Embryonic facial prominence (tissue), 1 donor: ENCODE data around the gene MCL1.

ENCODE experiments used
- DNase-seq: peaks from one replicate; pipeline ENCODE4 v3.0.0-alpha.2; 2016; ENCODE audit errors: extremely low spot score

MCL1 gene

DNA sequence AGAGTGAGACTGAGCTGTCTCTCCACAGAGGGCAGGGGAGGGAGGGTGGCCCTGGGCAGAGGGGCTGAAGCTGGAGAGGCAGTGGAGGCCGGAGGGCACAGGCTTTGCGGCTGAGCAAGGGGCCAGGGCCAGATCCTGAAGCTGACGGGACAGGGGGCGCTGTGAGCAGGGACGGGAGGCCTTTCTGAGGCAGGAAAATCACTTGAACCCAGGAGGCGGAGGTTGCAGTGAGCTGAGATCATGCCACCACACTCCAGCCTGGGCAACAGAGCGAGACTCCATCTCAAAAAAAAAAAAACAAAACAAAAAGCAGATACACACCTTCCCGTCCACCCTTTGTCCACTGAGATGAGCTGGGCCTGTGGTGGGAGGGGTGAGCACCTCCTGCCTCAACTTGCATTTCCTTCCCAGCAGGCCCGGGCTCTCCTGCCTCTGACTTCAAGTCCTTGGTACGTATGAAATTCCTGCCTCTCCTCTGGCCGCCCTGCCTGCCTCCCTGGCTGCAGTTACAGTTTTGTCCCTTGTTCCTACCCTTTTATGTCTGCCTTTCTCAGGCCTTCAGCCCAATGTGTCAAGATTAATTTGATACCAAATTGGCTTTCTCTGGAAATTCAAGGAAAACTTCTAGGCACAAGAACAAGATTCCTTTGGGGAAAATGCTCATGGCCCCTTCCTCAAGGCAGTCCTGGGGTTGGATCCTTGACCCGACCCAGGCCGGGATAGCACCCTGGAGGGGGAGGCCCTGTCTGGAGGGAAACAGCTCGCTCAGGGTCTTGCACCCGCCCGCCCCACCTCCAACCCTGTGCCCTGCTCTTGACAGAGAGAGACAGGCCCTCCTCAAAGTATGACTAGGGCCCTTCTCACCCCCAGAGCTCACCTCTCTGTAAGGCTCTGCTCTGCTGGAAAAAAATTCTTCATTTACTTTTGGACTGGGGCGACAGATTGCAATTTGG lies 41.4 kb downstream of the MCL1 start:
- no peak for DNase-seq

DNA sequence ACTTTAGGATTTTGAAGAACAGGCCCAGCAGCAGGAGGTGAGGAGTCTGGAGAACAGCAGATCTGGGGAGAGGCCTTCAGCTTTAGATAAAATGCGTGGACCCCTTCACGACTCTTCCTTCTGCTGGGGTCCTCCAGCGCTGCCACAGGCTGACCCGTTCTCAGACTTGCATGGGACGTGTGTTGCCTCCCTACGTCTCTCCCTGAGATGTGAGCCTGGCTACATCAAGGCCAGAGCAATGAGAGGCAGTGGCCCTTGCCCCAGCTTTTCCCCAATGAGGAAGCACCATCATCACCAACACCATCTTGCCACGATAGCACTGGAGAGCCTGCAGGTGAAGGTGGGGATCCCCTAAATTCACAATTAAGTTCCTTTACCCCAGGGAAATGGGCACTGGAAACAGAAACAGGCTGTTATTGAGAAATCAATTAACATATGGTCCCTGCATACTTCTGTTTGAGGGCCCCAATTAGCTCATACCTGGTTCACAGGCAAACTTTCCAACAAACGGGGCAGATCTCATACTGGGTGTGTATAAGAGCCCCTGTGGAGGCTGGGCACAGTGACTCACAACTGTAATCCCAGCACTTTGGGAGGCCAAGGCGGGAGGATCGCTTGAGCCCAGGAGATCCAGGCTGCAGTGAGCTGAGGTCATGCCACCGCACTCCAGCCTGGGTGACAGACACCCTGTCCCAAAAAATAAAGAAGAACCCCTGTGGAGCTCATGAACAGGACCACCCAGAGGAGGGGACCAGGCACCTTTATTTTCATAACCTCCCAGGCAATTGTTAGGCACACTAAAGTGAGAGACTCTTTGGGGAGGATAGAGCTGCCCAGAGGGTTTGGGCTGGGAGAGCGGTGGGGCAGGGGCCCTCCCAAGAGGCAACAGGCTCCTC lies 42.3 kb downstream of the MCL1 start:
- no peak for DNase-seq

DNA sequence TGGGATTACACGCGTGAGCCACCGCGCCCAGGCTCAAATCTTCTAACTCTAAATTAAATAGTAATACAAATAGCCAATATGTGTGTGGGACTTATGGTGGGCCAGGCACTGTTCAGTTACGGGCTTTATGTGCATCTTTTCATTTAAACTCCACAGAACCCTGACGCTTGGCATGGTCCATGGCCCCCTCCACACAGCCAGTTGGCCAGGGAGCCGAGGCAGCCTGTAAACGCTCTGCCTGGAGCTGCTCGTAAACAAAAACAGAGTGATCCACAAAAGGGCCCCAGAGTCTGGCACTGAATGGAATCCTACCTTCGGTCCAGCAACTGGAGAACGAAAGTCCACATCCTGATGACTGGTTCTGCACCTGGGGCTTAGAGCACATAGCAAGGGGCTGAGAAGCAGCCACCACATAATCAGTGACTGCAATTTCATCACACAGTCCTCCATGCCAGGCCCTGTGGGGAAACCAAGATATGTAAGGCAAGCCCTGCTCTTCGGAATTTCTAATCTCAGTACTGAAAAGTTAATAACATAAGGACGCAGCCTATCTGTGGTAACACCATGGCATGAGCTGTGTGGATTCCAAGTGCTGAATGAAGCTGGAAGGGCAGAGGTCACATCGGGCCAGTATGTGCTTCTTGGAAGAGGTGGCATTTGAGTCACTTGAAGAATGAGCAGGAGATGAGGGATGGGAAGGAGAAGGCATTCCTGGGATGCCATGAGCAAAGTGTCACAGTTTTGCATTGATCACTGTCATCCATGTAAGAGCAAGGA lies 43.7 kb downstream of the MCL1 start:
- no peak for DNase-seq

DNA sequence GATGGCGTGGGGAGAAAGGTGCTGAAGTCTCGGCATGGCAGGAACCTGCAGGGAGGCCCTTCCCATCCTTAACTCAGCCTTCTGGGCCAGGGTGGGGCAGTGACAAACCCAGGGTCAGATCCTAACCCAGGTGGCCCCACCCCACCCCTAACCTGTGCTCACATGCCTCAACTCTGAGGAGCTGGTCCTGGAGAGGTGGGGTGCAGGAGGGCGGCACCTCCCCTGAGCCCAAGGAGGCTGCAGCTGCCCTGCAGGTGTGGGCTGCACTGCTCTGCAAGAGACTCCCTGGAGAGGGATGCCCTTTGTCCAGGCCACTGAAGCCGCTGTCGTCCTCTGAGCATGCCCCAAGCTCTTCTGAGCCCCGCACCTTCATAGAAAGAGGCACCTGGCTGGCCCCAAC lies 45.4 kb downstream of the MCL1 start:
- DNase-seq, result no peak

DNA sequence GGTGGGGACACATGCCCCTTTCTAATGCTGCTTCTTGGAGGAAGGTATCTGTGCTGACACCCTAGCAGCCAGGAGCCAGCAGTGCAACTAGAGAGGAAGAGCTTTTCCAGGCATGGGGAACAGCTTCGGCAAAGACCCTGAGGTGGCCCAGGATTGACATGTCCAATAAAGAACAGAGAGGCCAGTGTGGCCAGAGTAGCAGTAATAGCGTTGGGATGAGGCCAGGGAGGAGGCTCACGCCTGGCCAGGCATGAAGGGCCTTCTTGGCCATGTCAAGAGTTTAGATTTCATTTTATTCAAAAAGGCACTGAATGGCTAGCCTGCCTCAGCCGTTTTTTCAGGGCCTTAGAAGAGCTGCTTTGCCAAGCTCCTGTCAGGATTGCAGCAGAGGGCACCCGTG lies 46.5 kb downstream of the MCL1 start:
- DNase-seq, result no peak

DNA sequence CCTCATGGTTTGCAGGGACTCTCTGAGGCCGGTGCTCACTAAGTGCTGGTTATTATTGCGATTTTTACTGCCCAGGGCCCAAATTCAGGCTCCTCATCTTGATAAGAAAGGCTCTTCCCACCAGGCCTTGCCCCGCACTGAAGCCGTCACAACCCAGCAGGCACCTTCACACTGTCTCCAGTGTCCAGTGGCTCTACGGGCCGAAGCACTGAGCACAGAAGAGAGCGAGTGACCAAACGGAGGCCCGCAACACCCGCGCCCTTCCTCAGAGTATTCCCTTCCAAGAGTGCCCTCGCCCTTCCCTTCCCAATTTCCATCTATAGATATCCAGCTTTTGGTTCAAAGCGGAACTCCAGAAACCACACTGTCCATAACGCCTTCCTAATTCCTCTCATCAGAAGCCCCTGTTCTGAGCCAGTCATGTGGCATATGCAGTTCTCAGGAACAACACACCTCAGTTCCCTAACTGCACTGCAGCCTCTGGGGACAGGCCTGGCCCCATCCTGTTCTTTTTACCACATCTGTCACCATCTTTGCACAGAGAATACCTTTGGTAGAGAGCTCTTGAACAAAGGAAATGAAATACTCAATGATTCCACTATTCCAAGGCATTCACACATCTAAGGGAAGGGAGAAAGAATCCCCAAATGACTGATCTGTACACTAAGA lies 48.8 kb downstream of the MCL1 start:
- no peak for DNase-seq

DNA sequence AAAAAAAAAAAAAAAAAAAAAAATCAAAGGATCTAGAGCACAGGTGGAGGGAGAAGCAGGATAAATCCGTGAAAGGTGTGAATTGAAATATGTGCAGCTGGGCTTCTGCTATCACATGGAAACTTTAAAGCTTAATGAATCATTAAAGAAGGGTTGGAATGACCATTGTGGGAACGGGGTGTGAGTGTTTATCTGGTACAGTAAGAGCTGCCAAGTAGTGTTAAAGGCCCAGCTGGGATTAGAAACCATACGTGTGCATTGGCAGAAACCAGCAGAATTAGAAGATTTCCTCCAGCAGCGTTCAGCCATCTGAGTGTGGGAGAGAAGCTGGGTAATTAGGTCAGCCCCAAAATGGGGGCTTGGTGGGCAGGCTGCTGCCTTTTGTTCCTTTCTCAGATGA lies 50.4 kb downstream of the MCL1 start:
- DNase-seq, result no peak

DNA sequence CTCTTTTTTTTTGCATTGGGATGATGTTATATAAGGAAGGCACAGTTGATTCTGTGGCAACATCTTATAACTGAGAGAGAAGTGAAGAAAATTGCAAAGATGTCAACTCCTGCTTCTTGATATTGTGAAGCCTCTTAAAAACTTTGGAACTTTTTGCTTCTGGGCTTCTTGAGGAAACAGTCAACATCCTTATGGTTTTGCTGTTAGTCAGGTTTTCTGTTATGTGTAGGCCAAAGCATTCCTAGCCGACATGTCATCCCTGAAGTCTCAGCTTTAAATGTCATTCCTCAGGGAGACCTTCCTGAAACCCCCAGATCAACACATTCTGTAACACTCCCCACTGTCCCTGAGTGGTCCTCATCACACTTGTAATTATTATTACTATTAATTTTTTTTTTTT lies 51.2 kb downstream of the MCL1 start:
- DNase-seq, result no peak

DNA sequence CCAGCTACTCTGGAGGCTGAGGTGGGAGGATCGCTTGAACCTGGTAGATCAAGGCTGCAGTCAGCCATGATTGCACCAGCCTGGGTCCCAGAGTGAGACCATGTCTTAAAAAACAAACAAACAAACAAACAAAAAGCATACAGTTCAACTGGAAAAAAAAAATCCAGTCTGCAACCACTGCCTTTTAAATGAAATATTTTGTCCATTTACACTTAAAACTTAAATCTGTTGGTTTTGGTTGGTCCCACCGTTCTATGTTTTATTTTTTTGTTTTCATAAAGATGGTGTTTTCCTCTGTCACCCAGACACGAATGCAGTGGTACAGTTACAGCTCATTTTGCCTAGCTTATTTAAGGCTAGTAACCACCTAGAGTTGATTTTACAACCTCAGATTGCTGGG lies 54.1 kb downstream of the MCL1 start:
- DNase-seq, result no peak
